ENCODE data around the gene KRTAP4-11.
"Not testable (repeated sequence)": the region's sequence is repeated elsewhere in the genome, so short reads cannot be mapped to it uniquely, and the experiment has no call there.

Gene KRTAP4-11

DNA sequence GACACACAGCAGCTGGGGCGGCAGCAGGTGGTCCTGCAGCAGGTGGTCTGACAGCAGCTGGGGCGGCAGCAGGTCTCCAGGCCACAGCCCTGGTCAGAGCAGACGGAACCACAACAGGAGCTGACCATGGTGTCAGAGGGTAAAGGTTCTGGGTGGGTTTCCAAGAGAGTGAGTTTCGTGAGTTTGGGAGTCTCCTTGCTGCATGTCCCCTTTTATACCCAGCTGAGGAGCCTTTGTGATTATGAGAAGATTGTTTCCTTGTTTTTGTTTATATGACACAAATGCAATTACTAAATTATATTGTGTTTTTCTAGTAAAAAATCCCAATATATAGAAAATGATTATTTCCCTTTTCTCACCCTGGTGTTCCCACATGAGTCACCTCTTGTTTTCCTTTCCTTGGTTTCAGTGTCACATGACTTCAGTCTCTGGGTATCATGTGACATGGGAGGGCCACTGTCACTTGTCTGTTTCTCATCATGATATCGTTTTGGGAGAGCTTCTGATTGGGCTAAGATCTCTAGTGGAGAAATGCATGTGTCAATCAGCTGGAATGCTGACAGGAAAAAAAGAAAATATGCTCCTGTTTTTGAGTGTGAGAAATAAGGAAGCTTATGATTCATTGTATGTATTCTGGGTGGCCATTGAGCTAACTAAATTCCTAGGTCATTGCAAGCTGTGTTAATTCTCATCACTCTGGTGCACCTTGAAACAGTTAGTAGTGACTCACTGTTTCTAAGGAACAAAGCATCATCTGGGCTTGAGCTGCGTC is 22.4 kb upstream of the KRTAP4-11 start, which contains the start of gene KRTAP4-6:
KRTAP4-6 (minus strand) TSS at position 185 of the 772 bp plus-strand sequence; CDS start at position 128, 57 bp downstream.
- ChIA-PET POLR2A (no interaction called here), CTCF (interaction anchor here (1.0 kb wide), 1 partner anchor 11 kb away, joined by 4 read pairs; no protein-coding TSS in a partner anchor)
- no peak for DNase-seq (ENCODE audit: extremely low spot score)
- TF ChIP-seq, protein P1, sequence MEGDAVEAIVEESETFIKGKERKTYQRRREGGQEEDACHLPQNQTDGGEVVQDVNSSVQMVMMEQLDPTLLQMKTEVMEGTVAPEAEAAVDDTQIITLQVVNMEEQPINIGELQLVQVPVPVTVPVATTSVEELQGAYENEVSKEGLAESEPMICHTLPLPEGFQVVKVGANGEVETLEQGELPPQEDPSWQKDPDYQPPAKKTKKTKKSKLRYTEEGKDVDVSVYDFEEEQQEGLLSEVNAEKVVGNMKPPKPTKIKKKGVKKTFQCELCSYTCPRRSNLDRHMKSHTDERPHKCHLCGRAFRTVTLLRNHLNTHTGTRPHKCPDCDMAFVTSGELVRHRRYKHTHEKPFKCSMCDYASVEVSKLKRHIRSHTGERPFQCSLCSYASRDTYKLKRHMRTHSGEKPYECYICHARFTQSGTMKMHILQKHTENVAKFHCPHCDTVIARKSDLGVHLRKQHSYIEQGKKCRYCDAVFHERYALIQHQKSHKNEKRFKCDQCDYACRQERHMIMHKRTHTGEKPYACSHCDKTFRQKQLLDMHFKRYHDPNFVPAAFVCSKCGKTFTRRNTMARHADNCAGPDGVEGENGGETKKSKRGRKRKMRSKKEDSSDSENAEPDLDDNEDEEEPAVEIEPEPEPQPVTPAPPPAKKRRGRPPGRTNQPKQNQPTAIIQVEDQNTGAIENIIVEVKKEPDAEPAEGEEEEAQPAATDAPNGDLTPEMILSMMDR (IDR thresholded peaks at IDR 0.05; ENCODE audit: control extremely low read depth, extremely low read depth, low read depth, missing control alignments): no peak

DNA sequence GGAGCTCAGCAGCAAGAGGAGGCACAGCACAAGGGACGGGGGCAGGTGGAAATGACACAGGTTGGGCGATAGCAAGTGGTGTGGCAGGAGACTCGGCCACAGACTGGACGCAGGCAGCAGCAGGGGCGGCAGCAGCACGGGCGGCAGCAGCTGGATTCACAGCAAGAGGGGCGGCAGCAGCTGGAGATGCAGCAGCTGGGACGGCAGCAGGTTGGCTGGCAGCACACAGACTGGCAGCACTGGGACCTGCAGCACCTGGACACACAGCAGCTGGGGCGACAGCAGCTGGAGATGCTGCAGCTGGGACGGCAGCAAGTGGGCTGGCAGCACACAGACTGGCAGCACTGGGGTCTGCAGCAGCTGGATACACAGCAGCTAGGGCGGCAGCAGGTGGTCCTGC is 21.7 kb upstream of the KRTAP4-11 start:
- POLR2A ChIA-PET; DNase-seq (ENCODE audit: extremely low spot score); CTCF ChIA-PET: not testable (repeated sequence)

DNA sequence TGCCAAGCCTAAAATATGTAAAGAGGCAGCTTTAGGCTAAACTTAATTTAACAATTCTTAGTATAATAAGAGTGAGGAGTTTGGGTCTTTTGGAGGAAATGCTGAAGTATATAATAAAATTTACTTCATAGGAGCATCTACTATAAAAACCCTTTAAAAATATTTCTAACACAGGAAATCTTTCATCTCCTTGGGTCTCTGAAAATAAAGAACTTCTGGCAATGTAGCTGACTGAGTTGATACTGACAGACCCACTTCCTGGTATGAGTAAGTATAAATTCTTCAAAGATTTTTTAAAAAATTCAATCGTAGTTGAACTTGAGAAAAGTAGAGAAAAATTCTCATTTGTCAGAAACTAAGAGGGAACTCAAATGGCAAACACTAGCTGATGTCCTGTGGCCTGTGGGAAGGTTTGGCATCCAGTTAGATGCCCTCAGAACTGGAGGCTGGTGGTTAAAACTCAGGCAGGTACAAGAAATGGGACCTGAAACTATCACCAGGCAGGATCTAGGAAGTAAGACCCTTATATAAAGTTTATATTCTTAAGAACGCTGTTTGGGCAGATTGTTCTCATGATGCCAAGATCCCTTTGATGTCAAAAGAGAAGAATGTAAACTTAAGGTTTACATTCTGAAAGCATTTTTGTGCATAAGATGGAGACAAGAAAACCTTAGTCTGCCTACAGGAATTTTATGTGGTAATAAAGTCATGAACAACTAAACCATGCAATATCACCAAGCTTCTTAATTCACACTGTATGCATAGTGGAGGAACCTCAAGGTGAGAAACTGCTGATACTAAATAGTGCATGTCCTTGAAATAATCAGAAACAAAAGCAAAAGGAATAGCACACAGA is 15.9 kb upstream of the KRTAP4-11 start:
- ChIA-PET POLR2A (no interaction called here), CTCF (no interaction called here)
- TF ChIP-seq, protein P1 (IDR thresholded peaks at IDR 0.05; ENCODE audit: control extremely low read depth, extremely low read depth, low read depth, missing control alignments): no peak
- no peak for DNase-seq (ENCODE audit: extremely low spot score)

DNA sequence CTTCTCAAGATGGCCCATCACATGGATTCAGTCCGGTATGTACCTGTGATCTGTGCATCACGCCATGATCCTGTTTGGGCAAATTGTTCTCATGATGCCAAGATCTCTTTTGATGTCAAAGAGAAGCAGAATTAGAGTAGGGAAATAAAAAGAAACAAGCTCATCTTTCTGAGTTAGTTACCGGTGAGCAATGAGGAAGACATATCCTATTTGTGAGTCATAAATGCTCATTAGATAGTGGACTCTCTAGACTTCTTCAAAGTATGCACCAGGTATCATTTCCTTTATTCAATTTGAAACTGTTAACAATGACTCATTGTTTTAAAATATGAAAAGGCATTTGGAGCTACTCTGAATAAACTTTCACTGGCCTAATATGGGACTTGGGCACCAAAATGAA is 13.8 kb upstream of the KRTAP4-11 start:
- ChIA-PET CTCF (interaction anchor here (1.2 to 1.7 kb wide), 2 partner anchors 47 to 97 kb away, joined by 4 read pairs; no protein-coding TSS in a partner anchor), POLR2A (no interaction called here)
- DNase-seq (ENCODE audit: extremely low spot score): peak; percentile 13
- TF ChIP-seq, protein P1 (IDR thresholded peaks at IDR 0.05; ENCODE audit: control extremely low read depth, extremely low read depth, low read depth, missing control alignments): no peak

DNA sequence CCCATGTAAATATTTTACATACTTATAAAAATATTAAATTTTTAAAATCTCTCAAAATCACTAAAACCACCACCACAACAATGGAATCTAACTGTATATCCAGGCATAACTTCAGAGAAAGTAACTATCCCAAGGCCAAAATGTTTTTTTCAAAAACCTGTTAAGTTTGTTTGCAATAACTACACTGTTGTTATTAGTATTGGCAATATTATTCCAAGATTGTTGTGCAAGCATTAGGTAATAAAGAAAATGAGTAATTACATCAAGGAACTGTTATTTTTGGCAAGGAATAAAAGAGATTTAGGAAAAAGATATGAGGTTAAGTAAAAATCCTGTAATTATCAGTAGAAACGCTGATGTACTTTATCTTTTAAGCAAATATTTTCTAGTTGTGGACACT is 9.2 kb upstream of the KRTAP4-11 start:
- ChIA-PET CTCF (interaction anchor here (1.1 kb wide), 1 partner anchor 14 kb away, joined by 3 read pairs; no protein-coding TSS in a partner anchor), POLR2A (no interaction called here)
- TF ChIP-seq, protein P1 (IDR thresholded peaks at IDR 0.05; ENCODE audit: control extremely low read depth, extremely low read depth, low read depth, missing control alignments): no peak
- DNase-seq (ENCODE audit: extremely low spot score): no peak

DNA sequence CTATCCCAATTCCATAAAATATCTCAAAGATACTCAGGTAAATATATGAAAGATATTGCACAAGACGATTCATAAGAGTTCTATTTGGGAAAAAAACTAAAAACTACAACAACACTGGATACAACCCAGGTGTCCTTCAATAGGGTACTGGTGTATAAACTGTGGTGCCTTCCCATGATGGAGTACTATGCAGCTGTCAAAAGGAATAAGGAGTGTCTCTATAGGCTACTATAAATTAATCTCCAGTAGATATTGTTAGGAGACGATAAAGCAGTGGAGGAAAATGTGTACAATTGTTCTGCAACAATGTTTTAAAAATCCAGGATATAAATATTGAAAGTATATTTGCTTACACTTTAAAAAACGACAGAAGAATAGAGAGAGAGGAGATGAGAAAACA is 8.2 kb upstream of the KRTAP4-11 start:
- TF ChIP-seq, protein P1 (IDR thresholded peaks at IDR 0.05; ENCODE audit: control extremely low read depth, extremely low read depth, low read depth, missing control alignments): no peak
- no peak for DNase-seq (ENCODE audit: extremely low spot score)
- ChIA-PET CTCF (no interaction called here), POLR2A (no interaction called here)

DNA sequence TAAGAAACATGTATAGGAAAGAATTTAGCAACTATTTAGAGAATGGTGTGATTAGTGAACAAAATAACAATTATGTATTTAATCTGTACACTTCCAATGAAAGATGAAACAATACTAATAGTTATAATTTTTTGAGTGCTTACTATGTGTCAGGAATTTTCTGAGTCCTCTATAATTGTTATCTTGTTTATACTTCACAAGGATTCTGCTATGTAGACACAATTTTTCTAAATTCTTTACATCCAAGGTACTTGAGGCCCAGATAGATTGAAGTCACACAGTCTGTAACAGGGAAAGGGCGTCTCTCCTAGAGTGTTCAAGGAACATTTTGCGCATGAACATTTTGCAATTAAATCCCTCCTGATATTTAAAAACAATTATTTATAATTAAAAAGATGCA is 6.9 kb upstream of the KRTAP4-11 start:
- DNase-seq (ENCODE audit: extremely low spot score): no peak
- ChIA-PET CTCF (no interaction called here), POLR2A (no interaction called here)
- TF ChIP-seq, protein P1 (IDR thresholded peaks at IDR 0.05; ENCODE audit: control extremely low read depth, extremely low read depth, low read depth, missing control alignments): no peak

DNA sequence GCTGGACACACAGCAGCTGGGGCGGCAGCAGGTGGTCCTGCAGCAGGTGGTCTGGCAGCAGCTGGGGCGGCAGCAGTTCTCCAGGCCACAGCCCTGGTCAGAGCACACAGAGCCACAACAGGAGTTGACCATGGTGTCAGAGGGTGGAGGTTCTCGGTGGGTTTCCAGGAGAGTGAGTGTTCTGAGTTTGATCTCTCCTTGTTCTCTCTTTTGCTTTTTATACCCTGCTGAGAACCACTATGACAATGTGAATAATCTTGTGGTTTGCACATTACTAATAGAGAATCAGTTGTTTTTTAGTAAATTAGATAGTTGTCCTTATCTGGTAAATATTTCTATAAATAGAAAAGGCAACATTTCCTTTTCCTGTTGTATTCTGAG is 5.8 kb upstream of the KRTAP4-11 start, which contains the start of gene KRTAP4-12:
KRTAP4-12 (minus strand) TSS at position 192 of the 381 bp plus-strand sequence; CDS start at position 132, 60 bp downstream.
- POLR2A ChIA-PET; CTCF ChIA-PET; DNase-seq (ENCODE audit: extremely low spot score): not testable (repeated sequence)

DNA sequence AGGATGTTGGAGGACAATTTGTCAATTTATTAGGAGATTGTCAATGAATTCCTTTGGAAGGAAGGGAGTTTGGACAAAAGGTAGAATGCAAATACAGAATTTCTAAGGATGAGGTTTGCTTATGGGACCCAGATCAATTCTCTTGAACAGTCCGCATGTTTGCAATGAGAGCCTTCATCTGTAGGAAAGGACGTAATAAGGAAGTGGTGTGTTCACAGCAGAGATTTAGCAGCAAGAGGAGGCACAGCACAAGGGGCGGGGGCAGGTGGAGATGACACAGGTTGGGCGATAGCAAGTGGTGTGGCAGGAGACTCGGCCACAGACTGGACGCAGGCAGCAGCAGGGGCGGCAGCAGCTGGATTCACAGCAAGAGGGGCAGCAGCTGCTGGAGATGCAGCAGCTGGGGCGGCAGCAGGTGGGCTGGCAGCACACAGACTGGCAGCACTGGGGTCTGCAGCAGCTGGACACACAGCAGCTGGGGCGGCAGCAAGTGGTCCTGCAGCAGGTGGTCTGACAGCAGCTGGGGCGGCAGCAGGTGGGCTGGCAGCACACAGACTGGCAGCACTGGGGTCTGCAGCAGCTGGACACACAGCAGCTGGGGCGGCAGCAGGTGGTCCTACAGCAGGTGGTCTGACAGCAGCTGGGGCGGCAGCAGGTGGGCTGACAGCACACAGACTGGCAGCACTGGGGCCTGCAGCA is 5.3 kb upstream of the KRTAP4-11 start:
- CTCF ChIA-PET; POLR2A ChIA-PET; DNase-seq (ENCODE audit: extremely low spot score): not testable (repeated sequence)

Data from GM10248 (cell line).